Mononuclear cell (primary cell): ENCODE results near the gene OBSCN. TPM values are rescaled to one million over a fixed set of nuclear protein-coding genes. Genes with fewer than 3 reads are reported as not detected.

Experiments
- H3K27me3 ChIP-seq: 2 replicates; pipeline ENCODE4 v1.6.0; 2011; ENCODE audit warnings: low read length, control low read depth; ENCODE audit not compliant: insufficient read depth
- H3K4me1 ChIP-seq: 2 replicates; pipeline ENCODE4 v1.5.1; 2011; ENCODE audit warnings: mild to moderate bottlenecking, low read length, control low read depth; ENCODE audit not compliant: insufficient read depth
- H3K4me3 ChIP-seq: 2 replicates; pipeline ENCODE4 v1.5.1; 2011; ENCODE audit warnings: mild to moderate bottlenecking, low read length, moderate library complexity
- H3K9me3 ChIP-seq: 2 replicates; pipeline ENCODE4 v1.5.1; 2011; ENCODE audit warnings: low read depth, mild to moderate bottlenecking, control low read depth, low read length
- total RNA-seq: library from RNA; depleted of rRNA; stranded (reverse); fragments of >200 nt; gene quantifications from one replicate; pipeline ENCODE4 v1.2.3, GENCODE V29; 2012

The OBSCN gene
- total RNA-seq, 1 donor: 26.3 TPM

DNA sequence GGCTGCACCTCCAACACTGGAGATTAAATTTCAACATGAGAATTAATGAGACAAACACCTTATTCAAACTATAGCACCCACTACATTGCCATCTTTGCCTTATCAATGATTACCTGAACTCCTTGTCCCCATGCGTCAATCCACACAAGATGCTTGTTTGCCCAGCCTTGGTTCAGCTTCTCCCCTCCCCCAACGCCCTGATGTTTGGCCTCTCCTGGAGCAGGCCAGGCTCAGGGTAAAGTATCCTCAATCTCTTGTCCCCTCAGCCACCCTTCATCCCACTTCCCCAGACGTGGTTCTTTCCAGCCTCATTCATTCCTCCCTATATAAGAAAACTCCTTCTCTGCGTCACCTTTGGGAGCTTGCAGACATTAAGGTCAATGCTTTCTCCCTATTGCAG, 220.6 kb downstream of the OBSCN start:
- no peaks in the 10 kb centered on the region for H3K27me3 ChIP-seq
- H3K4me1 ChIP-seq: no peaks in the 10 kb centered on the region
- no peaks in the 10 kb centered on the region for H3K9me3 ChIP-seq
- H3K4me3 ChIP-seq: no peak overlapping the region

Other genes with a start within 250 kb of the OBSCN start
- not detected for gene WNT3A, start 201.0 kb upstream of the OBSCN start, total RNA-seq
- 218 TPM for gene ARF1, start 125.3 kb upstream of the OBSCN start, total RNA-seq
- 6.1 TPM for gene C1orf35, start 104.7 kb upstream of the OBSCN start, total RNA-seq
- 44.4 TPM for gene MRPL55, start 98.7 kb upstream of the OBSCN start, total RNA-seq
- 190 TPM for gene GUK1, start 67.8 kb upstream of the OBSCN start, total RNA-seq
- 0.84 TPM for gene GJC2, start 58.1 kb upstream of the OBSCN start, total RNA-seq
- gene IBA57, start 42.2 kb upstream of the OBSCN start, total RNA-seq: 4.7 TPM
- 34.5 TPM for gene TRIM11, start 198.8 kb downstream of the OBSCN start, total RNA-seq
- 0.42 TPM for gene TRIM17, start 208.8 kb downstream of the OBSCN start, total RNA-seq